OCI-M2 (cell line): Measurements from ENCODE around the gene IL10RA.
"Not testable (repeated sequence)": the region's sequence is repeated elsewhere in the genome, so short reads cannot be mapped to it uniquely, and the experiment has no call there.

Experiments used
- DNase-seq: peaks from one replicate; lab custom pipeline; 2025; ENCODE audit not compliant: unreplicated experiment; lab: John Stamatoyannopoulos, UW

Gene IL10RA

DNA sequence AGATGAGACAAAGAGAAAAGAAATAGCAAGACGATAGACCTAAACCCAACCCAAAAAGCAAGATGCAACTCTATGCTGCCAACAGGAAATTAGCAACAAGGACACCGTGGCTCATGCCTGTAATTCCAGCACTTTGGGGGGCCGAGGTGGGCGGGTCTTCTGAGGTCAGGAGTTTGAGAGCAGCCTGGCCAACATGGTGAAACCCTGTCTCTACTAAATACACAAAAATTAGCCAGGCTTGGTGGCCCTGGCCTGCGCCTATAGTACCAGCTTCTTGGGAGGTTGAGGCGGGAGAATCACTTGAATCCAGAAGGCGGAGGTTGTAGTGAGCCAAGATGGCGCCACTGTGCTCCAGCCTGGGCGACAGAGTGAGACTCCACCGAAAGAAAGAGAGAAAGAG is 24.3 kb upstream of the IL10RA start:
- no peak for DNase-seq

DNA sequence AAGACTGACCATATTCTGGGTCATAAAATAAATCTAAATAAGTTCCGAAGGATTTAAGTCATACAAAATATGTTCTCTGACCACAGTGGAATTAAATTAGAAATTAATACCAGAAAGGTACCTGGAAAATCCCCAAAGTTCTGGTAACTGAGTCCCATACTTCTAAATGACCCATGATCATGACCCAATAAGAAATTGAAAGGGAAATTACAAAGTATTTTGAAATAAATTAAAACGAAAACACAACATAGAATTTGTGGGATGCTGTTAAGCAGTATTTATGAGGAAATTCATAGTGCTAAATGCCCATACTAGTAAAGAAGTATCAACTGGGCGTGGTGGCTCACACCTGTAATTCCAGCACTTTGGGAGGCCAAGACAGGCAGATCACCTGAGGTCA is 23.4 kb upstream of the IL10RA start:
- DNase-seq = no peak

DNA sequence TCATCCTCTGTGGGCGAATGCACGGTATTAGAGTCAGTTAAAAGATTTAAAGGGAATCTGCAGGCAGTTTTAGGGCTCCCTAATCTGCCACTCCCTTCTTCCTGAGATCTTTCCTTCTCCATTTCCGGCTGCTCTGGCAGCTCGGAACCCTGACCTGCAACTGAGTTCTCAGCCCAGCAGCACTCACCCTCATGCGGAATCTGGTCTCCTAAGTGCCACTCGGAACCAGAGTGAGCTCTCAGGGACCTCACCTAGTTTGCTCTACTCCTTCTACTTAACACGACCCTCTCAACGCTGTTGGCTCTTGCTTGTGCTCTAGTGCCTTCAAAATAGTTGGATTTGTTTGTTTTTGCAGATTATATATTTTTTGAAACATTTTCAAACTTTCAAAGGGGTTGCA is 19.3 kb upstream of the IL10RA start:
- no peak for DNase-seq

DNA sequence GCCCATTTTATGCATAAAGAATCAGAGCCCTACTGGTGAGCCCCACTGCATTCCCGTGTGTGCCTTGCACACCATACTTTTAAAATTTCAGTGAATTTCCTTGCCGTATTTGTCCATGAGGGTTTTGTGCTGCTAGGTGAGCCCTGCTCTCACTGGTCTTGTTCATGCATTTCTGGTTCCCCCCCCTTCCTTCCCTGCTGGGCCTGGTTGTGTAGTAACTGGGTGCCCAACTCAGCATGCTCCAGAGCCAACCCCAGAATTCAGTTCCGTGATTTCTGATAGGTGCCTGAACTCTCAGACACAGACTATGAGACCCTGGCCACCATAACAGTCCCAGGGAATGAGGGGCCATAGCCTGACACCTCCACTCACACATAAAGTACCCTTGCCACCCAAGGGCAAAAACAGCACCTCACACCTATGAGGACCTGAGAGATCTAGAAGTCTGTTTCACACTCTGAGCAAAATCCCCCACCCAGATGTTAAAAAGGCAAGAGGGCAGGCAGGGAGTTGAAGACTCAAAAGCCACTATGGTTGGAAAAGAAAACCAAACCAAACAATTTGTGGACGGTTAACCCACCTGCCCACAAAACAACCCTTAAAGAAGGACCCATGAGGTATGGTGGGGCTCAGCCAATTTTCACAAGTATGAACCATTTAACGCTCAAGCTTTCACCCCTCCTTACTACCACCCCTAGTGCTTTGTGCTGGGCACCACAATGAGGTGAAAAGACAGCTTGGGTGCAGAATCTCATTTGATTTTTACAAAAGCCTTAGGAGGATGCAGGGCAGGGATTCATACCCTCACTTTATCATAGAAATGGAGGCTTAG is 16.8 kb upstream of the IL10RA start:
- no peak for DNase-seq

DNA sequence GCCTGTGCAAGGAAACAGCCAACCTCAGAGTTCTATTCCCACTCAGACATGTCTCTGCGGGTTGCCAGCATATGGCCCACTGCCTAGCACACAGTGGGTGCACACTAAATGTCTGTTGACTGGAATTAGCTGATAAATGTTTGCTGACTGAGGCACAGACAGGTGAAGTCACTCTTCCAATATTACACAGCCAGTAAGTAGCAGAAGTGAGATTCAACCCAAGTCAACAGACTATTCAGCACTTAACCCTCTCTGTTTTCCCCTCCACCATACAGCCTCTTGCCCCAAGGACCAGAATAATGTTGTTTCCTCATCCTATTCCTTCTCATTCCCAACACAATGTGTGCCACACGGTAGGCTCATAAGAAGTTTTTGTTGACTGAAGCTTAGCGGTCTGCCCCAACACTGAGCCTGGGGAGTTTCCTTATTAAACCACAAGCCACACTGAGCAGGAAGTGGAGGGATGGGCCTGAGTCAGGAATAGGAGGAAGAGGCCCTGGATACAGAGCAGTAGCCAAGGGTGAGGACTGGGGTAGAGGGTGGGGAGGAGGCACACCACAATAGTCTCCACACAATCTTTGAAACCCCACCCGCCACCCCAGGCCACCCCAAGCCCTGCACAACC is 15.7 kb upstream of the IL10RA start:
- DNase-seq = no peak

DNA sequence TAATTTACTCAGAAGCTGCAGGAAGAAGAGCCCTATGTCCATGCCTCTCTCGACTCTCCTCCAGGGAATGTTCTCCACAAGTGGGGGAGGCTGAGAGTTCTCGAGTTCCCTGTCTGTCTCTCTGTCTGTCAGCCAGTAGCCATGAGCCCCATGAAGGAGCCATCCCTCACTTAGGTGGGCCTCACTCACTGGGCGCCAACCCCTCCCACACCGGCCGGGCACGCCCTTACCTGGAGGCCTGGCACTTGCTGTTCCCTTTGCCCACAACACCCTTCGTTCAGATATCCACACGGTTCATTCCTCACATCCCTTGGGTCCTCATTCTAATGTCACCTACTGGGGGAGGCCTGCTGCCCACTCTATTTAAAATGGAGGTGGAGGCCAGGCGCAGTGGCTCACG is 14.2 kb upstream of the IL10RA start:
- DNase-seq = no peak

DNA sequence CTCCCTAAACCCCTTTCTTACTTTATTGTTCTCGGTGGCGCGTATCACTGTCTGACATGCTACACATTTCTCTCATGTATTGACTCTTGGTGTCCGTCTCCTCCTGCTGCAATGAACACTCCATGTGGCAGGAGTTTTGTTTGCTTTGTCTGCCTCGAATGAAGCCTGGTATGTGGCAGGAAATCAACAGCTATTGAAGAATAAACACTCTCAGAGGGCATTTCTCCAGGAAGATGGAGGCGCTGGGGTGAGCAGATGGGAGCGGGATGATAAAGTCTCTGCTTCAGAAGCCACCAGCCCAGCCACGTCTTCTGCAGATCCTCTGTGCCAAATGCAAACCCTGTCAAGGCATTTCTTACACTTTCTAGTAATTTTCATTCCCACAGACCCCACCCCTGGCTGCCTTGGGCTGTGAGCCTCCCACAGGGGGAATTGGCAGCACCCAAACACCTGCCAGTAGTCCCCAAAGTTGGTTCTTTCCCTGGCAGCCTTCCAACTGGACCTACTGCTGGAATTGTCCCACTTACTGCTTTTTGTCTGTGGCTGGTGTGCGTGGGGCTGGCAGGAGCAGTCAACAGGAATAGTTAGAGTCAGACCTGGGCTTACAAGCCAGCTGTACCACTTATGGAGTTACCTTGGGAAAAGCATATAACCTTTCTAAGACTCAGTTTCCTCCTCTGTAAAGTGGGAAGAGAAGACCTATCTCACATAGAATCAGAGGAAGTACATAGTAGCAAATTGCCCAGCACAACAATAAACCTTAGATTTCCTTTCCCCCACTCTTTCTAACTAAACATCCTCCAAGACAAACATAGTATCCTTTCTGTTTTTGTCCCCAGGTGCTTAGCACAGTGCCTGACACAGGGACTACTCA is 13.3 kb upstream of the IL10RA start:
- DNase-seq = no peak

DNA sequence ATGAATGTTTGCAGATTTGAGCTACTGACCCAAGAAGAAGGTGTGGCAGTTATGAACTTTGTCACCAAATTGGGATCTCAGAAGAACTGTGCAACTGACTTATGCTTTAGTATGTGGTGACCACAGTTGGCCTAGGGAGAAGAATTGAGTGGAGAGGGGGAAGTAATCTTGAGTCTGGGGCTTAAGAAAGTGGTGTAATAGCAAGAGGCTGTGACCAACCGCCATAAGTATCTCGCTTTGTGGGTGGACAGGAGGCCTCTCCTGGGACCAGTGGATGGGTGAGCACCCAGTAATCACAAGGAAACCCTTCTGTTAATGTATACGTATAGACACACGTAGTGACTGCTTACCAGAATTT is 12.7 kb upstream of the IL10RA start:
- DNase-seq = no peak

DNA sequence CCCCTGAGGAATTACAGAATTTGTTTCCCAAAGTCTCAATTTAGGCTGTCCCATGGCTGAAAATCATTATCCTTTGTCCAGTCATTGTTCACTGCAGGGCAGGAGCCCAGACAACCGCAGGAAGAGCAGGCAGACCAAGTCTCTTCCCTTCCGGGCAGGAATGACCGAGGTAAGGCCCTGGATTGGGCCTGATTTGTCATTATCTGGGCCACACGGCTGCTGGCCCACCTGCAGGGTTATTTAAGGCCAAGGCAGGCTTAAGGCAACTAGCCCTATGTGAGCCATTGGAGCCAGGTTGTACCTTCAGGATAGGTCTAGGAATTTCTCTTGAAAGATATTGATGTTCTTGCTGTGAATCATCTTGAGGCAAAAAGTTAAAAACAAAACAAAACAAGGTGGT is 9.7 kb upstream of the IL10RA start:
- no peak for DNase-seq

DNA sequence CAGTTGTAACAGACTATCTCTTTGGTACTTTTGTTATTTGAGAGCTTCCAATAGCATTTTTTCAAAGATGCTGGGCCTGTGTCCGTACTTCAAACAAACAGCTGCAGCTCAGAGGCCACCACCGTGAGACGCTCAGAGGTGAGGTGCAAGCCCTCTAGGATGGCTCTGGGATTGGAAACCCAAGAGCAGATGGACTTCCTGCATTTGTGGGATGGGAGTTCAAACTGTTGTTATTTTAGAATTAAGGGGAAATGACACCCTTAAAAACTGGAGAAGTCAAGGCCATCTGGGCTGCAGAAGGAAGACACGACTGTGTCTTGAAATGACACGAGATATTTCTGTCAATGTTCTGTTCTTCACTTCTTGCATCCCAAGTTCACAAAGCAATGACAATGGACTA is 9.2 kb upstream of the IL10RA start:
- no peak for DNase-seq

DNA sequence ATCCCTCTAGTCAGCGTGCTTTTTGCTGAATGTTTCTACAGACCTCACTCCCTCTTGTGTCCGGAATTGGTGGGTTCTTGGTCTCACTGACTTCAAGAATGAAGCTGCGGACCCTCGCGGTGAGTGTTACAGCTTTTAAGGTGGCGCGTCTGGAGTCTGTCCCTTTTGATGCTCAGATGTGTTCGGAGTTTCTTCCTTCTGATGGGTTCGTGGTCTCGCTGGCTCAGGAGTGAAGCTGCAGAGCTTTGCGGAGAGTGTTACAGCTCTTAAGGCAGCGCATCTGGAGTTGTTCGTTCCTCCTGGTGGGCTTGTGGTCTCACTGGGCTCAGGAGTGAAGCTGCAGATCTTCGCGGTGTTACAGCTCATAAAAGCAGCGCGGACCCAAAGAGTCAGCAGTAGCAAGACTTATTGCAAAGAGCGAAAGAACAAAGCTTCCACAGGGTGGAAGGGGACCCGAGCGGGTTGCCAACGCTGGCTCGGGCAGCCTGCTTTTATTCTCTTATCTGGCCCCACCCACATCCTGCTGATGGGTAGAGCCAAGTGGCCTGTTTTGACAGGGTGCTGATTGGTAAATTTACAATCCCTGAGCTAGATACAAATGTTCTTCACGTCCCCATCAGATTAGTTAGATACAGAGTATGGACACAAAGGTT is 8.5 kb upstream of the IL10RA start:
- DNase-seq = not testable (repeated sequence)

DNA sequence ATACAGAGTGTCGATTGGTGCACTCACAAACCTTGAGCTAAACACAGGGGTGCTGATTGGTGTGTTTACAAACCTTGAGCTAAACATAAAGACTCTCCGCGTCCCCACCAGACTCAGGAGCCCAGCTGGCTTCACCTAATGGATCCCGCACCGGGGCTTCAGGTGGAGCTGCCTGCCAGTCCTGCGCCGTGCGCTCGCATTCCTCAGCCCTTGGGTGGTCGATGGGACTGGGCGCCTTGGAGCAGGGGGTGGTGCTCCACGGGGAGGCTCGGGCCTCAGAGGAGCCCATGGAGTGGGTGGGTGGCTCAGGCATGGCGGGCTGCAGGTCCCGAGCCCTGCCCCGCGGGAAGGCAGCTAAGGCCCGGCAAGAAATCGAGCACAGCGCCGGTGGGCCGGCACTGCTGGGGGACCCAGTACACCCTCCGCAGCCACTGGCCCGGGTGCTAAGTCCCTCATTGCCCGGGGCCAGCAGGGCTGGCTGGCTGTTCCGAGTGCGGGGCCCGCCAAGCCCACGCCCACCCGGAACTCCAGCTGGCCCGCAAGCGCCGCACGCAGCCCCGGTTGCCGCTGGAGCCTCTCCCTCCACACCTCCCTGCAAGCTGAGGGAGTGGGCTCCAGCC is 7.8 kb upstream of the IL10RA start:
- not testable (repeated sequence) for DNase-seq

DNA sequence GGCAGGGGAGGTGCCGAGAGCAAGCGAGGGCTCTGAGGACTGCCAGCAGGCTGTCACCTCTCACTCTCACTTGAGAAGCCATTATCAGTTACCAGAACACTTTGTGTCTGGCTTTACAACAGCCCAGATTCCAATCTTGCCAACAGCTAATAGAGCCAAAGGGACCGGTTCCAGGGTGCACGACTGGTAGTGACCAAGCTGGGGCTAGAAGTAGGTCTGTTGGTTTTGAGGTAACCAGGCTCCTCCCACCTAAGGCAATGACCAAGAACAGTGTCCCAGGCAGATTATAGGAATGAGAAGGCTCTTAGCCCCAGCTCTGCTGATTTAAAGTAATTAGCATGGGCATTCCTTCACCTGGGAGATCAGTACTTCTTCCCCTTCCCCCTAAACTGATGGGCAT is 7.2 kb upstream of the IL10RA start:
- DNase-seq = no peak

DNA sequence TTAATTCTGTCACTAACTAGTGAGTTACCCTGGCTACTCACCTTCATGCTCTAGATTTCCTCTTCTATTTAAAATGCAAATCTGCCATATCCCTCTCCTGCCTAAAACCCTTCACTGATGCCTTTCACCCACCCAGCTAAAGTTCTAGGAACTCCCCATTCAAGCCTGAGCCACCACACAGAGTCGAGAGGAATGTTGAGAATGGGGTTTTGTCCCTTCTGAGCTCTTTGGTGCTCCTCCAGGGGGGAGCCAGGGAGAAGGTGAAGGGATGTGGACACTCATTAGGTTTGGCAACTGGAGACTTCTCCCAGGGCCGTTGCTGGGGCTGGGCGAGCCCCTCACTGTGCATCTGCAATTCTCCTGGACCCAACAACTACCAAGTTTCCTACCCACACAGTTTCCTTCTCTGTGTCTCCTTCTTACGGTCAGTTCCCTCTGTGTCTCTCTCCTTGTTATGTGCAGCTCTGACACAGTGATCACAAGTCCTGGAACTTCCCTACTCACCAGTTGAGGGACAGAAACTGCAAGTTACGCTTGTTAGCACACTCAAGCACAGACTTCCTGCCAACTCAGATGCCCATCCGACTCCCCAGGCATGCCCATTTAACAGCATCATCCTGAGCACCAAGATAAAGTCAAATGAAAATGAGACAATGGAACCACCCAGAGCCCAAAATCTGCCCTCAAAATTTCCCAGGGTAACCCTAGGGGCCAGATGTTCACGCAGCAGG is 6.5 kb upstream of the IL10RA start:
- no peak for DNase-seq

DNA sequence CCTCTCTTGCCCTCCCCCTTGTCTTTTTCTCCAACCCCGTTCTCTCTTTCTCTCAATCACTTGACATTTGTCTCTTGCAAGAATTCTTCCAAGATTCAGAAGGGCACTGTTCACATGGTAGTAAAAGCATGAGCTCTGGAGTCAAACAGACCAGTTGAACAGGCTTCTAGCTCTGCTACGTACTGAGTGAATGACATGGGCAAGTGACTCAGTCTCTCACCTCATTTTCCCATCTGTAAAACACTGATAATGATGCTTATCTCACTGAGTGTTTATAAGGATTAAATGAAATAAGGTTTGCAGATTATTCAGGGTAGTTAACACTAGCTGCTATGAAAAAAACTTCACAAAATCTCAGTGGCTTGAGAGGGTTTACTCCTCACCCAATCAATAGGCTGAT is 5.9 kb upstream of the IL10RA start:
- DNase-seq = no peak

DNA sequence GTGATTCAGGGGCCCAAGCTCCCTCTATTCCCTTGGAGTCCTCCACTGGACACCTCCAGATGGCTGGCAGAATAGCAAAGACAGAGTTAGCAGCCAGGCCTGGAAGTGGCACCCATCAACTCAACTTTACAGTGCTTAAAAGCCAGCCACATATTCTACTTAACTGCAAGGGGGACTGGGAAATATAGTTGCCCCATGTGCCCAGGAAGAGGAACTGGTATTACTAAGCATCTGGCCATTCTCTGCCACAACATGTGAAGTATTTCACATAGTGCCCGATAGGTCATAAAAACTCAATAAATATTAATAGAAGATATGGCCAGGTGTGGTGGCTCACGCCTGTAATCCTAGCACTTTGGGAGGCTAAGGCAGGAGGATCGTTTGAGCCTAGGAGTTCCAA is 5.5 kb upstream of the IL10RA start:
- no peak for DNase-seq

DNA sequence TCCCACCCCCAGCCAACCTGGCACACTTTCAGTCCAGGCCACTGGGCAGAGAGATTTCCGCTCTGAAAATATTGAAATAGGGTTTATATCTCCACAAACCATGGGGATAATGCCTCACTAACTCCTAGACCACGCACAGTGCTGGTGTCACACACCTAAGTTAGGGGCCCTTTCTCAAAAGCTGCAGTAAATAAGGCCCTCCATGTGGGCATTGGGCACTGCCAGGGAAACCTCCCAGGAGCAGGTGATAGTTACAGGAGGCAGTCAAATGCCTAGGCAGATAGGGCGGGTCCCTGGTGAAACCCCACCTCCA is 3.1 kb upstream of the IL10RA start:
- no peak for DNase-seq

DNA sequence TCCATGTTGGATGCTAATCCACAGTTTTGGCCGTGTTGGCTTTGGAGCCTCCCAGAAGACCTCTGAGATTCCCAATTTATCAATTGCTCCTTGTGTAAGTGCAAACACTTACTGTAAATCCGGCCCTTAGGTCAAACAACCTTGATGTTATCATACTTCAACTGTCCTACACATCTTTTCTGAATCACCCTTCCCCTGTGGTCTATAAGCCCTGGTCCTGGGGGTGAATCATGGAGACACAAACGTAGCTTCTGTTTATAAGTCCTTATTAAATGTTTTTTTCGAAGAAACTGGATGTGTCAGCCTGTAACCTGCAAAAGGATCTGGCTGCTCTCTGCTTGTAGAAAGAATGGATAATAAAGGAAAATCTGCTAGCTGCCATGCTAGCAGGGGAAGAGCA is 1.7 kb upstream of the IL10RA start:
- DNase-seq = no peak

DNA sequence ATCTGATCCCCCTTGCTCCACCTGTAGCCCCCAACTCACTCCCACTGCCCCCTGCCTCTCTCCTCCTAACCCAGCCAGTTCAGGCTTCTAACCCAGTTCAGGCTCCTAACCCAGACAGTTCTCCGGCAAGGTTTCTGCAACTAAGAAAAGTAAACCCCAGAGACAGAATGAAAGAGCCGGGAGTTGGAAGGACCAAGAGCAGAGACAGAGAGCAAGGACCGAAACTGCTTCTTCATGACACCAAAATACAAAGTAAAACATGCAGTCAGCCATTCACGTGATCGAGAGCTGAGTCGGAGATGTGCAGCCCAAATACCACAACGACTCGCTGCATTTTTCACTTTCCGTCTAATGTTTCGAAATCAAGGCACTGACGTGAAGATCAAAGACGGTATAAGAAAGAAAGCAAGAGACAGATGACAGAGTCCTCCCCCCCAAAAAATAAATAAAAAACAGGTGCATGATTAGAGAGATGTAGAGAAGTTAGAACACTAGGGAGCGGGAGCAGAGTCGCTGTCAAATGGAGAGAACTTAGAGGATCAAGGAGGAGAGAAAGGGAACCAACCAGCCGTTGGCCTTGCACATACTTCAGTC is 884 bp downstream of the IL10RA start:
- no peak for DNase-seq
